RCC 7860 (cell line): ENCODE data around the gene MARVELD1.

ENCODE experiments used
- DNase-seq: peaks from one replicate; pipeline ENCODE4 v3.0.0-alpha.2; 2015; ENCODE audit warnings: low spot score
- FAIRE-seq: peaks from 2 replicates; lab custom pipeline; 2012; peaks lifted over from hg19 to GRCh38; lab: Jason Lieb, UNC

Gene MARVELD1

GRCh38 chr10:97752956-97753355 is 39.4 kb downstream of the MARVELD1 start:
- DNase-seq (no peak), FAIRE-seq (no peak)

- DNase-seq = no peak
- no peak for FAIRE-seq
Observed at GRCh38 chr10:97754726-97755125, 41.2 kb downstream of the MARVELD1 start.

- FAIRE-seq = no peak
- no peak for DNase-seq
Observed at GRCh38 chr10:97755718-97756117, 42.2 kb downstream of the MARVELD1 start.

- no peak for FAIRE-seq
Observed at GRCh38 chr10:97757471-97757870, 43.9 kb downstream of the MARVELD1 start.

GRCh38 chr10:97759158-97759887 is 45.8 kb downstream of the MARVELD1 start:
- FAIRE-seq (no peak), DNase-seq (peak; percentile 42)

More at GRCh38 chr10:97757471-97757870, 43.9 kb downstream of the MARVELD1 start:
- no peak for DNase-seq

- FAIRE-seq (no peak), DNase-seq (no peak)
Observed at GRCh38 chr10:97759946-97760345, 46.4 kb downstream of the MARVELD1 start.

- DNase-seq = no peak
- FAIRE-seq = no peak
Observed at GRCh38 chr10:97760461-97761257, 47.1 kb downstream of the MARVELD1 start.

GRCh38 chr10:97761331-97761865 is 47.9 kb downstream of the MARVELD1 start:
- no peak for FAIRE-seq
- no peak for DNase-seq

GRCh38 chr10:97762056-97762455 is 48.5 kb downstream of the MARVELD1 start:
- no peak for FAIRE-seq
- DNase-seq = no peak

GRCh38 chr10:97762816-97763215 is 49.3 kb downstream of the MARVELD1 start:
- no peak for DNase-seq
- no peak for FAIRE-seq

- no peak for FAIRE-seq
Observed at GRCh38 chr10:97763411-97763810, 49.9 kb downstream of the MARVELD1 start.

GRCh38 chr10:97763947-97764346 is 50.4 kb downstream of the MARVELD1 start:
- DNase-seq (no peak), FAIRE-seq (no peak)

More at GRCh38 chr10:97763411-97763810, 49.9 kb downstream of the MARVELD1 start:
- DNase-seq = no peak

- DNase-seq = no peak
- FAIRE-seq = no peak
Observed at GRCh38 chr10:97764519-97764931, 51.0 kb downstream of the MARVELD1 start.

- no peak for FAIRE-seq
Observed at GRCh38 chr10:97765201-97765600, 51.7 kb downstream of the MARVELD1 start.

GRCh38 chr10:97766106-97766810 is 52.7 kb downstream of the MARVELD1 start:
- FAIRE-seq = no peak
- DNase-seq = no peak

More at GRCh38 chr10:97765201-97765600, 51.7 kb downstream of the MARVELD1 start:
- DNase-seq = no peak

- DNase-seq (no peak), FAIRE-seq (no peak)
Observed at GRCh38 chr10:97766996-97767924, 53.7 kb downstream of the MARVELD1 start.
